SH-SY5Y (cell line): Measurements from ENCODE around the gene ZC3H12A.

Experiments
- GATA2 ChIP-seq: IDR thresholded peaks from 2 replicates; pipeline ENCODE4 v1.6.1; 2011; ENCODE audit warnings: mild to moderate bottlenecking, low read depth, low read length
- GATA3 ChIP-seq: IDR thresholded peaks from 2 replicates; pipeline ENCODE4 v1.6.1; 2011; ENCODE audit warnings: low read depth, mild to moderate bottlenecking, low read length, moderate library complexity

GRCh38 chr1:37497832-37498231 is 23.5 kb downstream of the ZC3H12A start:
- TF ChIP-seq GATA2 (no peak), GATA3 (no peak)
